Activated CD4-positive, alpha-beta T cell treated with anti-CD3 and anti-CD28 coated beads, Interleukin-2, amount 50 U/mL, for 4 hours (primary cell): Measurements from ENCODE around the gene SP140L.
A peak's percentile ranks its signal among the peaks of the same experiment; 100 is the strongest.
"Not testable (repeated sequence)": the region's sequence is repeated elsewhere in the genome, so short reads cannot be mapped to it uniquely, and the experiment has no call there.

Source experiments
- DNase-seq, 2 experiments: peaks; one replicate each; pipeline ENCODE4 v3.0.0-alpha.2; 2020

Gene SP140L

GRCh38 chr2:230324503-230324902, 2.5 kb upstream of the SP140L start:
- no peak for DNase-seq

- no peak for DNase-seq
Measured at GRCh38 chr2:230325316-230326243, 1.4 kb upstream of the SP140L start.

- DNase-seq, result no peak
Measured at GRCh38 chr2:230327418-230328154, 593 bp downstream of the SP140L start.

- DNase-seq, result no peak
Measured at GRCh38 chr2:230328155-230328458, 1.1 kb downstream of the SP140L start.

- DNase-seq, result no peak
Measured at GRCh38 chr2:230329946-230330605, 3.1 kb downstream of the SP140L start.

- no peak for DNase-seq
Measured at GRCh38 chr2:230330725-230331124, 3.7 kb downstream of the SP140L start.

GRCh38 chr2:230335461-230335863, 8.5 kb downstream of the SP140L start:
- DNase-seq, result no peak

- DNase-seq, result no peak
Measured at GRCh38 chr2:230335864-230336506, 9.0 kb downstream of the SP140L start.

GRCh38 chr2:230341936-230342528, 15.0 kb downstream of the SP140L start:
- DNase-seq, result not testable (repeated sequence)

GRCh38 chr2:230343041-230343624, 16.1 kb downstream of the SP140L start:
- not testable (repeated sequence) for DNase-seq

- DNase-seq, result no peak
Measured at GRCh38 chr2:230343747-230344146, 16.8 kb downstream of the SP140L start.

- no peak for DNase-seq
Measured at GRCh38 chr2:230346465-230346864, 19.5 kb downstream of the SP140L start.

GRCh38 chr2:230346921-230347533, 20.0 kb downstream of the SP140L start:
- no peak for DNase-seq

GRCh38 chr2:230347659-230348305, 20.8 kb downstream of the SP140L start:
- DNase-seq, result peak in 1 of 2 experiments; percentile 30

- no peak for DNase-seq
Measured at GRCh38 chr2:230348787-230349186, 21.8 kb downstream of the SP140L start.

- DNase-seq, result no peak
Measured at GRCh38 chr2:230356084-230356483, 29.1 kb downstream of the SP140L start.

- no peak for DNase-seq
Measured at GRCh38 chr2:230358305-230358704, 31.3 kb downstream of the SP140L start.

- no peak for DNase-seq
Measured at GRCh38 chr2:230360028-230360427, 33.0 kb downstream of the SP140L start.

GRCh38 chr2:230362030-230362691, 35.2 kb downstream of the SP140L start:
- no peak for DNase-seq

GRCh38 chr2:230382108-230382507, 55.1 kb downstream of the SP140L start:
- no peak for DNase-seq

- no peak for DNase-seq
Measured at GRCh38 chr2:230383453-230383852, 56.5 kb downstream of the SP140L start.
